GM18499 (cell line): Measurements from ENCODE around the gene GPBP1.
A peak's percentile ranks its signal among the peaks of the same experiment; 100 is the strongest.
"Not testable (repeated sequence)": the region's sequence is repeated elsewhere in the genome, so short reads cannot be mapped to it uniquely, and the experiment has no call there.

ENCODE experiments used
- ATAC-seq: cut with Tn5 transposase; IDR thresholded peaks from one replicate; pipeline ENCODE4 v1.9.1; 2021; ENCODE audit warnings: moderate number of reproducible peaks; ENCODE audit not compliant: insufficient read depth, unreplicated experiment

GPBP1 gene

DNA sequence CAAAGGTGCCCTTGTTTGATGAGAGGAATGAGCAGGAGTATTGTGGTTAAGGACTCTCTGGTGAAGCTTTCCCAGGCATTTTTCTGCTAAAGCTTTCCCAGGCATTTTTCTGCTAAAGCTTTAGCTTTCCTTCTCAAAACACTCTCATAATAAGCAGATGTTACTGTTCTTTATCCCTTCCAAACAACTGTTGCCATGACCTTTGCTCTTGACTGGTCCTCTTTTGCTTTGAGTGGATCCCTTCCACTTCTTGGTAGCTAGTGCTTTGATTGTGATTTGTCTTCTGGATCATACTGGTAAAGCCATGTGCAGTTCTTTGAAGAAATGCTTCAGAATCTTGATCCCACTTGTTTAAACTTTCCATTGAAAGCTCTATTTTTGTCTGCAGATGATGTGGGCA, 85.8 kb downstream of the GPBP1 start:
- no peak for ATAC-seq

DNA sequence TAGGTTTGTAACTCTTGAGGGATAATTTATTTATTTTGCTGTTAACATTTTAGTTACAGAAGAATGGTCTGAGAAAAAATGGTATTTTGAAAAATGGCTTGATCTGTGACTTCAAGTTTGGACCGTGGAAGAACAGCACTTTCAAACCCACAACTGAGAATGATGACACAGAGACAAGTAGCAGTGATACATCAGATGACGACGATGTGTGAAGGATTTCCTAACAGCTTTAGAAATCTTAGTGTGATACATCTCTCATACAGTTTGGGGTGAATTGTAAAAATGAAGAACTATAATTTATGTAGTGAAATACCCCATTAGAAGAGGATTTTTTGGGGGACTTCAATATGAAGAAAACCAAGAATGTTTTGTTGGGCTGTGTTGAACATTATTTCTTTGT, 88.7 kb downstream of the GPBP1 start:
- ATAC-seq = no peak

DNA sequence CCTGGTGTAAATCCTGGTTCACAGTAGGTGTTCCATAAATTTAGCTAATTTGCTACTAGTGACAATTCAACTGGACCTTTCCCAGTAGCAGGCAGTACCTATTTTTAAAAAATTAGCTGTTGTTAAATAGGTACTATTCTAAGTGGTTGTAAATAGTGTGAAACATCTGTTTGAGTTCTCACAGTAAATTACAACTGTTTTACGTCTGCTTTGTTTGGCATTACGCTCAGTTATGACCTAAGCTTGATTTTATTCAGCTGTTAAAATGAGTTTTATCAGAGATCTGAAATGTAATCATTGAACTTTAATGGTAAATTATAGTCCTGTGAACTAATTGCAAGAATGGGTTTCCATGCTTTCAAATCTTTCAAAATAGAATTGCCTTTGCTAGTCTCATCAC, 93.9 kb downstream of the GPBP1 start:
- ATAC-seq = no peak

DNA sequence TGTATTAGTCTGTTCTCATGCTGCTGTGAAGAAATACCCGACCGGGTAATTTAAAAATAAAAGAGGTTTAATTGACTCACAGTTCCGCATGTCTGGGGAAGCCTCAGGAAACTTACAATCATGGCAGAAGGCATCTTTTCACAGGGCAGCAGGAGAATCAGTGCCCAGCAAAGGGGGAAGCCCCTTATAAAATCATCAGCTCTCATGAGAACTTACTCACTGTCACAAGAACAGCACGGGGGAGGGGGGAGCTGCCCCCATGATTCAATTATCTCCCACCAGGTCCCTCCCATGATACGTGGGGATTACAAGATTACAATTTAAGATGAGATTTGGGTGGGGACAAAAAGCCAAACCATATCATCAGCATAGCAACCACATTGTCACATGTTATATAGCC, 102.5 kb downstream of the GPBP1 start:
- ATAC-seq = no peak

DNA sequence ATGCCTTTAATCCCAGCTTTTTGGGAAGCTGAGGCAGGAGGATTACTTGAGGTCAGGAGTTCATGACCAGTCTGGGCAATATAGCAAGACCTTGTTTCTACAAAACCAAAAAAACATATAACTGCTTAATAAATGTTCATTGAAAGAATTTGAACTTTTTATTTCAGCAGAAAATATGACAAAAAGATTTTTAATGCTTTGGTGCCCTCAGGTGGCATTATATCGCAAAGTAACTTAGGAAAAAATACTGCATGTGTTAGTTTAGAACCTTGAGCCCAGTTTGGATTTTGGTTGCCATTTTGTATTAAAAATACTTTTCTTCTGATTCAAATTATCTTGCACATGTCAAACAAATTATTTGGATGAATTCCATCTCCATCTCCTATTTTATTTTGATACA, 103.2 kb downstream of the GPBP1 start:
- ATAC-seq = no peak

DNA sequence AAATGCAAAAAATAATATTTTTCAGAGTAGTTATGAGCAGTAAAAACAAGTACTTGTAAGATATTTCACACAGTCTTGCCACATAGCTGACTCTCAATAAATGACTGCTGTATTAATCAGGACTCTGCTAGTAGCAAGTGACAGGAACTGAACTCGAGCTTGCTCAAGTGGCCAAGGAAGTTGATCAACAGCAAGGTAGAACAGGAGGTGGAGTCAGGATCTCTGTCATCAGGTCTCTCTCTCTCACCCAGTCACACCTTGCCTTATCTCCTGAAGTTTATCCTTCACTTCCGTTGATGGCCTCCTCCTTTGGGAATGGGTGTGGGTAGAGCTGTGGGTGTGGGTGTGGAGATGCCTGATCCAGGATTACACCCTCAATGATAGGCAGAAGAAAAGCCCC, 107.0 kb downstream of the GPBP1 start:
- ATAC-seq = no peak

DNA sequence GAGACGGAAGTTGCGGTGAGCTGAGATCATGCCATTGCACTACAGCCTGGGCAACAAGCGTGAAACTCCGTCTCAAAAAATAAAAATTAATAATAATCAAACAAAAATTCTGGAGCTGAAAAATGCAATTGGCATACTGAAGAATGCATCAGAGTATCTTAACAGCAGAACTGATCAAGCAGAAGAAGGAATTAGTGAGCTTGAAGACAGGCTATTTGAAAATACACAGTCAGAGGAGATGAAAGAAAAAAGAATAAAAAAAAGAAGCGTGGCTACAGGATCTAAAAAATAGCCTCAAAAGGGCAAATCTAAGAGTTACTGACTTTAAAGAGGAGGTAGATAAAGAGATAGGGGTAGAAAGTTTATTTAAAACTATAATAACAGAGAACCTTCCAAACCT, 111.2 kb downstream of the GPBP1 start:
- not testable (repeated sequence) for ATAC-seq

DNA sequence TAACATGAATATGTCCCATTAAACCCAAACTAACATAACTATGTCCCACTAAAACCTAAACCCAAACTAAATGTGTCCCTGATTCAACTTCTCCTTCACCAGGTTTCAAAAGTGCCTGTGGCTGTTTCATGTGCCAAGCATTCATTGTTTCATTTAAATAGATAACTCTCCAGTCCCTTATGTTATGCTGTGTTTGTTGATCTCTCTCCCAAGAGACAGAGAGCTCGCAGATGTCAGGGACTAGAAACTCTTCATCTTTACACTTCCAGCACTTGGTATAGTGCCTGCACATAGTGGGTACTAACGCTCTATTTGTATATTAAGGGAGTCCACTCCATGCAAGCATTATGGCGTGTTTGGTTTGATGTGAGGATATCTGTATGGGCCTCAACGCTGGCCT, 118.0 kb downstream of the GPBP1 start:
- ATAC-seq = no peak

DNA sequence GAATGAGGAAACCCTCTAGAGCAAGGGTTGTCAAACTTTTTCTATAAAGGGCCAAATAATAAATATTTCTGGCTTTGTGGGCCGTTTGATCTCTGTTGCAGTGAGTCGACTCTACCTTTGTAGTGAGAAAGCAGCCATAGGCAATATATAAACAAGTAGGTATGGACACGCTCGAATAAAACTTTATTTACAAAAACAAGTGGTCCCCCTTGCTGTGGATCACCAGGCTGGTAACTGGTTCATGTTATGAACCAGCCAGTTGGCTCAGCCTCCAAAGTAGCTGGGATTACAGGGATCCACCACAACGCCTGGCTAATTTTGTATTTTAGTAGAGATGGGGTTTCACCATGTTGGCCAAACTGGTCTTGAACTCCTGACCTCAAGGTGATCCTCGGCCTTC, 118.5 kb downstream of the GPBP1 start:
- no peak for ATAC-seq

DNA sequence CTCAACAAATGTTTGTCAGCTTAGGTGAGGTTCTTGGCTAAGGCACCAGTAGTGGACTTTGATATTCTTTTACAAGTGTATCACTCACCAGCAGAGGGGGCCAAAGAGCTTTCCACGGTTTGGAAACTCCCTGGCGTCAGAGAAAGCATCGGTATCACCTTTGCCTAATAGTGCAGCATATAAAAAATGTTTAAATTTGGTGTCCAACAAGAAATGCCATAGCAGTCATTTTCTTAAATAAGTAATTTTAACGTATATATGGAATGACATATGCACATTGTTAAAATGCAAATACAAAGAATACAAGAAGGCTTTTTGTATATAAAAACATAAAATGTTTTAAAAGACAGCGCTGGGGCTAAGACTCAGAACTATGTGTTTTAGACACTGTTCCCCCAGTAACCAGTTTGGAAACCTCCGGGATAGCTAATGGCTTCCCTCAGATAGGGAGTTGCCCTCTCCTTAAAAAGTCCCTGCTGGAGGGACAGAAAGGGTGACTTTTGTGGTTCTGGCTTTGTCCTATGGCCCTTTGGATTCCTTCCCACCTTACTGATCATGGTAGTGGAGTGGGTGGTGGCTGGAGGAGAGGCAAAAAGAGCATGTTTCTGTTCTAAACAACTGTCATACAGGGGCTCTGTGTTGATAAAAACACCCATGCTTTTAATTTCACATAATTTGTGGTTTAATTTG, 124.6 kb downstream of the GPBP1 start:
- peak; percentile 45 for ATAC-seq

DNA sequence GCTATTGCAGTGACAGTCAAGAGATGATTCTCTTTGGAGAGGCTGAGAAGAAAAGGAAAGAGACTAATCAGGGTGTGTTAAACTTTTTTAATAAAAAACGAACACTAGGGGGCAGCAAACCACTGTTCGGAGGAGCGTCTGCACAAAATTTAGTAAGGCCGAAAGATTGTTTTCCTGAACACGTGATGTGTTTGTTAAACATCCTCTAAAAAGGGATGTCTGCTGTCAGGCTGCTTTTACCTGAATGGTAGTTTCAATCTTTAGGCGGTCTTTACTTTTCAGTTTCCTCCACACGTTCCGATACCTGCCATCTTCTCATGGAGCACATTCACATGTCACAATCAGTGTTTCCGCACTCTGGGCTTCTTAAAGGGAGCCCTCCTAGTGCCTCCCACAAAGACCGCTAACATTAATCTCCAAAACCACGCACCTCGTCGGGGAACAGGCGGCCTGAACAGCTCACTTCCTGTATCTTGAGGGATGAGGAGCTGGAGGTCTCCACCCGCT, 125.2 kb downstream of the GPBP1 start:
- ATAC-seq = no peak

DNA sequence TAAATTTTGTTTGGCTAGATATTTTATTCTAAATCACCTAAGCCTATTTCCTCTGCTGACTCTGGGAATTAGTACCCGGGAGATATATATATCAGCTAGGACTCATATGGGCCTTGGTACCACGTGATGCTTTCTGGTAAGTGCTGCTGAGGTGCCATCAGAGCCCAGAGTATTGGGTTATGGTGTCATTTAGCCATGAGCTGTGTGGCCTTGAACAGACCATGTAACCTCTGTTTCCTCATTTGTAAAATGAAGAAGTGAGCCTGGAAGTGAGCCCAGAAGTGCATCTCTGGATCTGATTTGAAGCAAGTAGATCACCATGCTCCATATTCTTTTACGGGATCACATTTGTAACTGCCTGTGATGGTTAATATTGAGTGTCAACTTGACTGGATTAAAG, 126.1 kb downstream of the GPBP1 start:
- ATAC-seq = no peak

DNA sequence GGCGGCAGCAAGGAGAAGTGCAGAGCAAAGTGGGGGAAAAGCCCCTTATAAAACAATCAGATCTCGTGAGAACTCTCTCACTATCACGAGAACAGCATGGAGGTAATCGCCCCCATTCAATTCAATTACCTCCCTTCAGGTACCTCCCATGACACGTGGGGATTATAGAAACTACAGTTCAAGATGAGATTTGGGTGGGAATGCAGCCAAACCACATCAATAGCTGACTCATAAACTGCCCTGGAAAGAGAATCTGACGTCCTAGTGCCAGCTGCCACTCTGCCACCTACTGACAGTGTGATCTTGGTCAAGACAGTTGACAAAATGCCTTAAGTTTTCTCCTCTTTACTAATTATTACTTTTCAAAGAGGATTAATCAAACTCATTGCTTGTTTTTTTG, 128.3 kb downstream of the GPBP1 start:
- no peak for ATAC-seq

DNA sequence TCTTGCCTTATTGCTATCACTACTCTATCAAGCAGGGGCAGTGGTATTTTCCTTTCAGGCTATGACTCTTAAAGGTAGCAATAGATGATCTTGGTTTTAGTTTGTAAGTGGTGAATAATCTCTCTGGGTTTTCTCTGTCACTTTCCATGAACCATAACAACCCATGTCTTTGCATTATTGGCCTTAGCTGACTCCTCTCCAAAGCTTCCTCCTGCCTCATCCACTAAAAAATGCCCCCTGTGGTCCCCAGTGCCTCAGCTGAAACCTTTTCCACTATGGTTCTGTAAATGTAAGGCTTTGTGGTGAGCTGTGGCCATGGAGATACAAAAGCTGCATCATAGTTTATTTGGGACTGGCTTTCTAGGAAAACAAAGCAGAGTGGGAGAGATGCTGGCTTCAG, 128.8 kb downstream of the GPBP1 start:
- no peak for ATAC-seq

DNA sequence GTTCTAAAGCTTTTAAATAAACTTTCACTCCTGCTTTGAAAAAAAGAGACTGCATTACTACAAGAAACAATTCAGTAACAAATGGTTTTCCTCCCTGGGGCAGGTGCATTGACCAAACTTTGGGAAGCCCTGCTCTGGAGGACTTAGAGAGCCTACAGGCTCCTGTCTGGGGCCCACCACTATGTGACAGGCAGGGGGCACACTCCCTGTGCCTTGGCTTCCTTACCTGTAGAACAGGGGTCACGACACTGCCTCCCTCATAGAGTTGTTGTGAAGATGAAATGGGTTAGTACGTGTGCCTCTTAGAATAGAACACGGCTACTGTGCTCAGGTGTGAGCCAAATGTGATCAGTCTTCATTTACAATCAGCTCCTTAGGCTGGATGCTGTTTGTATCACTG, 130.1 kb downstream of the GPBP1 start:
- no peak for ATAC-seq

DNA sequence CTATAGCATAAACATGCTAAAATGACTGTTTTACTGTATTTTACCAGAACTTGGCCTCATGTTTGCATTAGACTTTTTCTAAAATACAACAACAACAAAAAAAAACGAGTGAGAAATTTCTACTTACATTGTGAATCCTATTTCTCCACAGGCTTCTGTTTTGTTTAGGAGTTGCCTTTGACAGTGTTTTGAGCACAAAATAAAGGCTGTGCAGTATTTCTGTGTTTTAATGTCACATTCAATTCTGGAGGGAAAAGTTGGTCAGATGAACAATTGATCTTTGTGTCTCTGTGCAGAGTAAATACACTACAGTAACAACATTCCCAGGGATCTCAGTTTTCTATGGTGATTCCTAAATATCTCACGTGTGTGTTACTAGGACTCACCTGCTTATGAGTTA, 131.1 kb downstream of the GPBP1 start:
- ATAC-seq = no peak

DNA sequence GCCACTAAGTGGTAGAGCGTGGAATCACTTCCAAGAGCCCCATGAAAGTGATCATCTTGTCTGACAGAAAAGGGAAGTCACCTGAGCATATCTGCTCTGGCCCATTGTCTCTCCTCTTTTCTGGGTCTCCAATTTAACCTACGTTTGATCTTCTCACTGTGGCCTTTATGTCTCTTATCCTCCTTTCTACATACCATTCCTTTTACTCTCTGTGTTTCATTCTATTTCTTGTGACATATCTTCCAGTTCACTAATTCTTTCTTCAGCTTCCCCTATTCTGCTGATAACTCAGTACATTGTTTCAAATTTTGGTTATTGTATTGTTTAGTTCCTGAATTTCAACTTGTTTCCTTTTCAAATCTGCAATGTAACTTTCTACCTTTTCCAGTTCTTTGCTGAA, 132.5 kb downstream of the GPBP1 start:
- no peak for ATAC-seq

DNA sequence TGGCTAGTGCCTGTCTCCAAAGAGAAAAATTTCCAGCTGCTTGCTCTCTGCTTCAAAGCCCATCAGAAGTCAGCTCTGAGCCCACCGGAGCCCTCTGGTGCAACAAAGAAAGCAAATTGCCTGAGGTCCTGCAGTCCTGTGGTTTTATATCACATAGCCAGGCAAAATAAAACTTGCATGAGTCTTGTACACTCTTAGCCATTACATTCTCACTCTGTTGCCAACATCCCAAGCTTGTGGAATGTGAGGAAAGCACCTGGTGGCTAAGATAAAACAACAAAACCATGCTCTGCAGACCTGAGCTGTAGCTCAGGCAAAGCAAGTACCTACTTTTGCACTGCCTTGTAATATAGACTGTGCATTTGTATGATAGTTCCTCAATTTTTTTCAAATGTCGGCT, 133.7 kb downstream of the GPBP1 start:
- no peak for ATAC-seq

DNA sequence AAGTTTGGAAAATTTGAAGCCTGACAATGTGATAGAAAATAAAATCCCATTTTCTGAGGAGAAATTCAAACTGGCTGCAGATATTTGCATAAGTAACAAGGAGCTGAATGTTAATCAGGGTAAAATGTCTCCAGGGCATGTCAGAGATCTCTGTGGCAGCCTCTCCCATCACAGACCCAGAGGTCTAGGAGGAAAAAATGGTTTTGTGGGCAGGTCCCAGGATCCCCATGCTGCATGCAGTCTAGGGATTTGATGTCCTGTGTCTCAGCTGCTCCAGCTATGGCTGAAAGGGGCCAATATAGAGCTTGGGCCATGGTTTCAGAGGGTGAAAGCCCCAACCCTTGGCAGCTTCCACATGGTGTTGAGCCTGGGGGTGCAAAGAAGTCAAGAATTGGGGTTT, 135.2 kb downstream of the GPBP1 start:
- not testable (repeated sequence) for ATAC-seq

DNA sequence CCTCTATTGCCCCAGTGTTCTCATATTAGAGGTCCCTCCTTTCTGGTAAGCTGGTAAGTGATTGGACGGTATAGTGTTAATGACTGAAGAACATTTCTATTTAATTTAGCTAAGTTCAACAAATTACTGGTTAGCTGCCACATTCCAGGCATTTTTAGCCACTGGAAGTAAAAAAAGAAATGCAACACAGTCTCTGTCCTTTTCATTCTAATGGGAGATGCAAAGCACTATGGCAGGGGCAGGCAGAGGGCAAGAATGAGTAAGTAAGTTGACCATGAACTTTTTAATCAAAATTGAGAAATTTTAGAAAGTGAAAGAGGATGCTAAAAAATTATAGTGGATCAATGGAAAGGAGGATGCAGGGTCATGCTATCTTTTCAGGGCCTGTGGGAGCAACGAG, 137.4 kb downstream of the GPBP1 start:
- ATAC-seq = no peak

DNA sequence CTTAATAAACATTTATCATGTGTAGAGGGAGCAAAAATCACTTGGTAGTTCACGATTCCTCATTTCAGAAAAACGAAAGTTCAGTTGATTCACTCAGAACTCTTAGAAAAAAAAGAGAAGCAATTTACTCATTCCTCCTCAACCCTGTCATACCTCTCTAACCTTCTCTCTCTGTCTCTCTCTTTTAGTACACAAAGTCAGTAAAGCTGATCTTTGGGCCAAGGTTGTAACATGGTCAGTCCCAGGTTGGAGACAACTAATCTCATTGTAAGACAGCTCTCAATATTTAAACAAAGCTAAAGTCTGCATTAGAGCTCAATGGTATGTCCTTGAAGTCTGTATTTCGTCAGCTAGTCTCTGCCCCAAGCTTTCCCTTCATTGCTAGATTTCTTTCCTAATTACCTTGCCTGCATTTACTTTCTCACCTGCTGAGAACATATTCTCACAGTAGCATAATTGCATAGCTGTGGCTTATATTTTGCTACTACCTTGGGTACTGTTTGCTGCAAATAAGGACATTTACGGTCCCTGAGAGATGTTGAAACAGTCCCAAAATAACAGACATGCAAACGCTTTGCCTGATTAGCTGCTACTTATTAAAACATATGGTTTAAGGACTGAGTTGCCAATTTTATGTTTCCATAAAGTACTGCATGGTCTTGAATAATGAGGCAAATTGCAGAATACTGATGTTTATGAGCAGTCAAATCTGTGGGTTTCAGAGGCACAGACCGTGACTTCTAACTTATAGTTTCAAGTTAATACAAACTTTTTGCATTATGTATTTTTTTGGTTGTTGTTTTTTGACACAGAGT, 138.3 kb downstream of the GPBP1 start:
- ATAC-seq = no peak

DNA sequence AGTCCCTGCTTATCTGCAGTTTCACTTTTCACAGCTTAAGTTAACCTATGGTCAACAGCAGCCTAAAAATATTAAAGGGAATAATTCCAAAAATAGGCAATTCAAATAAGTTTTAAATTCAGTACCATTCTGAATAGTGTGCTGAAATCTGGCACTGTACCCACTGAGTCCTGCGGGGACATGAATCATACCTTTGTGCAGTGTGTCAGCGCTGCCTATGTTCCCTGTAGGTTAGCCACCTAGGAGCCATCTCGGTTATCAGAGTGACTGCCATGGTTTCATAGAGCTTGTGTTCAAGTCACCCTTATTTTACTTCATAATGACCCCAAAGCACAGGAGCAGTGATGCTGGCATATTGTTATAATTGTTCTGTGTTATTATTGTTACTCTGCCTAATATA, 139.9 kb downstream of the GPBP1 start:
- ATAC-seq = no peak
